ENCODE results near the gene PDS5A. TPM values are rescaled to one million over a fixed set of nuclear protein-coding genes. Genes with fewer than 3 reads are reported as not detected.

Gene PDS5A
- total RNA-seq, 6 experiments from 2014 or later: 28.0 to 45.7 (median 33.2) TPM

DNA sequence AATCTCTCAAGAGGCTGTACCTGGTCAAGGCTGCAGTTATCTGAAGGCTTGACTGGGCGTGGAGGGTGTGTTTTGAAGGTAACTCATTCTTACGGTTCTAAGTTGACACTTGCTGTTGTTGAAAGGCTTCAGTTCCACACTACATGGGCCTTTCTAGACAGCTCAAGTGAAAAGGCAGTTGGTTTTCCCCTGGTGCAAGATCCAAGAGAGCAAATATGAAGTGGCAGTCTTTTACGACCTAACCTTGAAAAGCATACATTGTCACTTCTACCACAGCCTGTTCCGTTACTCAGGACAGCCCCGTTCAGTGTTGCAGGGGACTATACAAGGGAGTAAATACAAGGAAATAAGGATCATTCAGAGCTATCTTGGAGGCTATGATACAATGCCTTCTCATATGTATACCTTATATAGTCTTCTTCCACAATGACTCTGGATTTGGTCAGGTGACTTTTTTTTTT, 46.2 kb downstream of the PDS5A start:
- intact Hi-C loops (cut with DNase I): no loop called here
- H3K4me3 ChIP-seq: no peak overlapping the region
- TF ChIP-seq, protein P1, sequence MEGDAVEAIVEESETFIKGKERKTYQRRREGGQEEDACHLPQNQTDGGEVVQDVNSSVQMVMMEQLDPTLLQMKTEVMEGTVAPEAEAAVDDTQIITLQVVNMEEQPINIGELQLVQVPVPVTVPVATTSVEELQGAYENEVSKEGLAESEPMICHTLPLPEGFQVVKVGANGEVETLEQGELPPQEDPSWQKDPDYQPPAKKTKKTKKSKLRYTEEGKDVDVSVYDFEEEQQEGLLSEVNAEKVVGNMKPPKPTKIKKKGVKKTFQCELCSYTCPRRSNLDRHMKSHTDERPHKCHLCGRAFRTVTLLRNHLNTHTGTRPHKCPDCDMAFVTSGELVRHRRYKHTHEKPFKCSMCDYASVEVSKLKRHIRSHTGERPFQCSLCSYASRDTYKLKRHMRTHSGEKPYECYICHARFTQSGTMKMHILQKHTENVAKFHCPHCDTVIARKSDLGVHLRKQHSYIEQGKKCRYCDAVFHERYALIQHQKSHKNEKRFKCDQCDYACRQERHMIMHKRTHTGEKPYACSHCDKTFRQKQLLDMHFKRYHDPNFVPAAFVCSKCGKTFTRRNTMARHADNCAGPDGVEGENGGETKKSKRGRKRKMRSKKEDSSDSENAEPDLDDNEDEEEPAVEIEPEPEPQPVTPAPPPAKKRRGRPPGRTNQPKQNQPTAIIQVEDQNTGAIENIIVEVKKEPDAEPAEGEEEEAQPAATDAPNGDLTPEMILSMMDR (IDR thresholded peaks at IDR 0.05): no peak
- no peak for TF ChIP-seq POLR2A (IDR thresholded peaks at IDR 0.05)
- H3K27me3 ChIP-seq: no peaks in the 10 kb centered on the region
- H3K9me3 ChIP-seq: no peaks in the 10 kb centered on the region
- H3K36me3 ChIP-seq: peaks cover 0 to 2% (median under 1%) of the 10 kb centered on the region in 4 donors
- 59% methylated on average over 4 of the region's 5 CpGs for WGBS (ENCODE audit: insufficient coverage, low coverage, low lambda C conversion rate, missing lambda C conversion rate)
- H3K4me1 ChIP-seq: peaks cover 0 to 11% (median 4%) of the 10 kb centered on the region in 4 donors
- H3K27ac ChIP-seq: no peak overlapping the region
- ATAC-seq (peak in 2 of 4 donors; percentile 15 to 25), DNase-seq (no peak)

DNA sequence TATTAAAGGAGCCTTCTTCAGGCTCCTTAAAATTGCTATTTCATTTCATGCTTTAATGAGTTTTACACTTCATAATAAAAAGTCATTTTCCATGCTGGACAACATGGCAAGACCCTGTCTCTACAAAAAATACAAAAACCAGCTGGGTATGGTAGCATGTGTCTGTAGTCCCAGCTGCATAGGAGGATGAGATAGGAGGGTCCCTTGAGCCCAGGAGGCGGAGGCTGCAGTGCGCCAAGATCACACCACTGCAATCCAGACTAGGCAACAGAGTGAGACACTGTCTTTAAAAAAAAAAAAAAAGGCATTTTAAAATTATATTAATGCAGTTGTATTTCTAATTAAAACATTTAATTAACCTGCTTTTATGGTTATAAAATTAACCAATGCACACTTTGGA, 49.2 kb downstream of the PDS5A start:
- peaks cover 0 to 15% (median 0%) of the 10 kb centered on the region in 4 donors for H3K4me1 ChIP-seq
- peaks cover 0 to 8% (median 6%) of the 10 kb centered on the region in 4 donors for H3K36me3 ChIP-seq
- TF ChIP-seq, protein P1 (IDR thresholded peaks at IDR 0.05): no peak
- TF ChIP-seq POLR2A (IDR thresholded peaks at IDR 0.05): no peak
- no peak overlapping the region for H3K4me3 ChIP-seq
- no peak overlapping the region for H3K27ac ChIP-seq
- intact Hi-C loops (cut with DNase I): no loop called here
- ATAC-seq: no peak
- DNase-seq: no peak
- WGBS (ENCODE audit: insufficient coverage, low coverage, low lambda C conversion rate, missing lambda C conversion rate): 91% methylated on average over 2 of the region's 2 CpGs
- H3K27me3 ChIP-seq: no peaks in the 10 kb centered on the region
- no peaks in the 10 kb centered on the region for H3K9me3 ChIP-seq

DNA sequence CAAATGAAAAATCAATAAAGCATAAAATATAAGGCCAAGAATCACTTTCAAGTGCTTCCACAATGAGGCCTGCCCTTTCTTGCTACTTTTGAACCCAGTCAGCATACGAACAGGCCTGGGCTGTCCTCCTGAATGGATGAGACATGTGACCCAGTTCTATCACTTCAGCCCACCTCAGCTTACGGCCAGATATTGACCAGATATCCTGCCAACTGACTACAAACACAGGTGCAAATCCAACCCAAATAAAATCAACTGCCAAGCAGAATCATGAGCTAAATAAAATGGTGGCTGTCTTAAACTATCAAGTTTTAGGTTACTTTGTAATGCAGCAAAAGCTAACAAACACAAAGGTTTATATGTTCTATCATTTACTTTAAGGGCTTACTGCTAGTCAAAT, 53.7 kb downstream of the PDS5A start:
- H3K36me3 ChIP-seq: peaks cover 0 to 17% (median 6%) of the 10 kb centered on the region in 4 donors
- intact Hi-C loops (cut with DNase I): no loop called here
- no peaks in the 10 kb centered on the region for H3K27me3 ChIP-seq
- H3K27ac ChIP-seq: no peak overlapping the region
- H3K4me3 ChIP-seq: no peak overlapping the region
- ATAC-seq: peak; percentile 37 to 88 (median 70)
- no peak for DNase-seq
- WGBS (ENCODE audit: insufficient coverage, low coverage, low lambda C conversion rate, missing lambda C conversion rate): 38% methylated on average over 2 of the region's 2 CpGs
- no peaks in the 10 kb centered on the region for H3K9me3 ChIP-seq
- TF ChIP-seq, protein P1 (IDR thresholded peaks at IDR 0.05): no peak
- TF ChIP-seq POLR2A (IDR thresholded peaks at IDR 0.05): no peak
- peaks cover 0 to 24% (median 0%) of the 10 kb centered on the region in 4 donors for H3K4me1 ChIP-seq

DNA sequence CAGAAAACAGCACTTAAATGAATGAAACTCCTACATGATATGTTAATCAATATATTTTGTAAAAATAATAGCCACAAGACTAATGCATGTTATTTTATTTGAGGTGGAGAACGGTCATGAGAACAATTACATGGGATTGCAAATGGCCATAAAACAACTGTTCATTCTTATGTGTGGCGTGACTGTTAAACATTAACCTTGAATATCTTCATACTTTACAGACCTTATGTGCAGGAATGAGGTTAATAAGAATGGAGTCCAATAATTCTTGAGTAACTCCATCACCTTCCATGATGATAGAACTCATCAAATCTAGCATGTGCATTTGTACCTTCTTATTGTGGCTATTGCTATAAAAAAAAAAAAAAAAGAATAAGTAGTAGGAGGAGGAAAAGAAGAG, 55.3 kb downstream of the PDS5A start:
- intact Hi-C loops (cut with DNase I): no loop called here
- ATAC-seq: no peak
- peaks cover 0 to 21% (median 6%) of the 10 kb centered on the region in 4 donors for H3K36me3 ChIP-seq

More for the DNA sequence above, 55.3 kb downstream of the PDS5A start:
- no peak overlapping the region for H3K4me3 ChIP-seq
- H3K9me3 ChIP-seq: no peaks in the 10 kb centered on the region
- no peak overlapping the region for H3K27ac ChIP-seq
- TF ChIP-seq POLR2A (IDR thresholded peaks at IDR 0.05): no peak
- TF ChIP-seq, protein P1 (IDR thresholded peaks at IDR 0.05): no peak
- DNase-seq: no peak
- no peaks in the 10 kb centered on the region for H3K27me3 ChIP-seq
- H3K4me1 ChIP-seq: peaks cover 0 to 24% (median 0%) of the 10 kb centered on the region in 4 donors
- WGBS (ENCODE audit: insufficient coverage, low coverage, low lambda C conversion rate, missing lambda C conversion rate): 91% methylated on average over 2 of the region's 2 CpGs
